BE2C (cell line): ENCODE measurements around the gene STAU1. TPM values are rescaled to one million over a fixed set of nuclear protein-coding genes. Genes with fewer than 3 reads are reported as not detected.
A peak's percentile ranks its signal among the peaks of the same experiment; 100 is the strongest.

Experiments used
- DNase-seq: peaks from one replicate; pipeline ENCODE4 v3.0.0-alpha.2; 2020
- H3K27me3 ChIP-seq: fragments of 250-450 bp; sonication (Bioruptor Pico); 2 replicates; pipeline ENCODE4 v1.5.1; 2020; ENCODE audit warnings: mild to moderate bottlenecking
- H3K36me3 ChIP-seq: fragments of 250-450 bp; sonication (Bioruptor Pico); 2 replicates; pipeline ENCODE4 v1.5.1; 2020; ENCODE audit warnings: mild to moderate bottlenecking
- H3K4me1 ChIP-seq: fragments of 250-450 bp; sonication (Bioruptor Pico); 2 replicates; pipeline ENCODE4 v1.5.1; 2020
- H3K4me3 ChIP-seq: 2 replicates; pipeline ENCODE4 v1.5.1; 2011; ENCODE audit warnings: low read depth, low read length
- H3K9me3 ChIP-seq: fragments of 250-450 bp; sonication (Bioruptor Pico); 2 replicates; pipeline ENCODE4 v1.5.1; 2020
- polyA plus RNA-seq: library from polyadenylated mRNA; unstranded; fragments of >200 nt; gene quantifications from one replicate; pipeline ENCODE4 v1.2.1, GENCODE V29; 2012; ENCODE audit warnings: low read depth, missing spikeins; ENCODE audit not compliant: insufficient read length, insufficient read depth
- TF ChIP-seq, protein P1 (sequence below): IDR thresholded peaks from 2 replicates; pipeline ENCODE4 v1.5.1; 2012; ENCODE audit warnings: mild to moderate bottlenecking, low read depth, low read length

STAU1 gene, protein sequence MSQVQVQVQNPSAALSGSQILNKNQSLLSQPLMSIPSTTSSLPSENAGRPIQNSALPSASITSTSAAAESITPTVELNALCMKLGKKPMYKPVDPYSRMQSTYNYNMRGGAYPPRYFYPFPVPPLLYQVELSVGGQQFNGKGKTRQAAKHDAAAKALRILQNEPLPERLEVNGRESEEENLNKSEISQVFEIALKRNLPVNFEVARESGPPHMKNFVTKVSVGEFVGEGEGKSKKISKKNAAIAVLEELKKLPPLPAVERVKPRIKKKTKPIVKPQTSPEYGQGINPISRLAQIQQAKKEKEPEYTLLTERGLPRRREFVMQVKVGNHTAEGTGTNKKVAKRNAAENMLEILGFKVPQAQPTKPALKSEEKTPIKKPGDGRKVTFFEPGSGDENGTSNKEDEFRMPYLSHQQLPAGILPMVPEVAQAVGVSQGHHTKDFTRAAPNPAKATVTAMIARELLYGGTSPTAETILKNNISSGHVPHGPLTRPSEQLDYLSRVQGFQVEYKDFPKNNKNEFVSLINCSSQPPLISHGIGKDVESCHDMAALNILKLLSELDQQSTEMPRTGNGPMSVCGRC
- 71.9 TPM for polyA plus RNA-seq

DNA sequence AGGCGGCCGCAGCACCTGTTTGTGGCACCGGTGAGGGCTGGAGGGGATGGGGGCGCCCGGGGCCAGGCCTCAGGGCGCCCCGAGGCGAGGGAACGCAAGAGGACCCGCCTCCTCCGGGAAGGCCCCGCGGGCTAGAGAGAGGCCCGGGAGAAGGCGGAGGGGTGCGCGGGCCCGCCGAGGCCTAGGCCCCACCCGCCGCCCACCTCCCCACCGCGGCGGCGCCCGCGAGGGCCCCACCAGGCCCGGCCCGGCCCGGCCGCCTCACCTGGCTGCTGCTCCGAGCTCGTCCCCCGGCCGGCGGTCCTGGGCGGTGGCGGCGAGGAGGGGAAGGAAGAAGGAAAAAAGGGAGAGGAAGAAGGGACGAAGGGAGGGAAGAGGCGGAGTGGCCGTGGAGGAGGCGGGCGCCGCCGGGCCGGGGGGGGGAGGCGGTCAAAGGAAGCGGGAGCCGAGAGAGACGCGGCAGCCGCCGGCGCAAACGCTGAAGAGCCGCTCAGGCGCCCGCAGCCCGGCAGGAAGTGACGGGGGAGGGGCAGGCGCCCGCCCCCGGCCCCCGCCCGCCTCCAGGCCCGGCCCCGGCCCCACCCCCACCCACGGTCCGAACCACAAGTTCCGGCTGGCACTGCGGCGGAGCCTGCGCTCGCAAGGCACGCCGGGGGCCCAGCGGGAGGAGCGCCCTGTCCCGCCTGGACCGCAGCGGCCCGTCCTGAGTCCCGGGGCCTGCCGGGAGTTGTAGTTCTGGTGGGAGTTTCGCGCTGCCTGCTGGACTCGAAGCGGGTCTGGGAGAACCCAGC lies at the start of gene STAU1:
Gene STAU1, minus strand, starts transcription at position 484 of the 791 bp plus-strand sequence. CDS start 22,133 bp downstream, outside the sequence.
- Histone ChIP-seq H3K36me3 (no peaks in the 10 kb centered on the region), H3K9me3 (no peaks in the 10 kb centered on the region), H3K27me3 (no peaks in the 10 kb centered on the region), H3K4me1 (no peaks in the 10 kb centered on the region), H3K4me3 (peak within 1 kb of the TSS; percentile 94)
- peak; percentile 97 for DNase-seq
- TF ChIP-seq, protein P1, sequence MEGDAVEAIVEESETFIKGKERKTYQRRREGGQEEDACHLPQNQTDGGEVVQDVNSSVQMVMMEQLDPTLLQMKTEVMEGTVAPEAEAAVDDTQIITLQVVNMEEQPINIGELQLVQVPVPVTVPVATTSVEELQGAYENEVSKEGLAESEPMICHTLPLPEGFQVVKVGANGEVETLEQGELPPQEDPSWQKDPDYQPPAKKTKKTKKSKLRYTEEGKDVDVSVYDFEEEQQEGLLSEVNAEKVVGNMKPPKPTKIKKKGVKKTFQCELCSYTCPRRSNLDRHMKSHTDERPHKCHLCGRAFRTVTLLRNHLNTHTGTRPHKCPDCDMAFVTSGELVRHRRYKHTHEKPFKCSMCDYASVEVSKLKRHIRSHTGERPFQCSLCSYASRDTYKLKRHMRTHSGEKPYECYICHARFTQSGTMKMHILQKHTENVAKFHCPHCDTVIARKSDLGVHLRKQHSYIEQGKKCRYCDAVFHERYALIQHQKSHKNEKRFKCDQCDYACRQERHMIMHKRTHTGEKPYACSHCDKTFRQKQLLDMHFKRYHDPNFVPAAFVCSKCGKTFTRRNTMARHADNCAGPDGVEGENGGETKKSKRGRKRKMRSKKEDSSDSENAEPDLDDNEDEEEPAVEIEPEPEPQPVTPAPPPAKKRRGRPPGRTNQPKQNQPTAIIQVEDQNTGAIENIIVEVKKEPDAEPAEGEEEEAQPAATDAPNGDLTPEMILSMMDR: no peak

DNA sequence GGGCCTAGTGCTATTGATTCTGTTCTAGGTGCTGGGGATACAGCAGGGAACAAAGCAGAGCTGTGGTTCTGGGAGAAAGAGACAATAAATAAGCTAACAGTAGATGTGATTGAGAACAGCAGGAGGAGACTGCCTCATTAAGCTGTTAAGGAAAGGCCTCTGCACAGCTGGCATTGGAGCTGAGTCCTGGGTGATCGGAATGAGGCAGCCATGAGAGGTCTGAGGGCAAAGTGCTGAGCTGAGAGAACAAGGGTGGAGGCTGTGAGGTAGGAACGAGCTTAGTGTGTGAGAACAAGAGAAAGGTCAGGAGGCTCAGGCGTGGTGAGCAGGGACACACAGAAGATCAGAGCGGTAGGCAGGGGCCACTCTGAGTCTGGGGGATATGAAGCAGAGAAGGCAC lies 49.4 kb upstream of the STAU1 start:
- H3K4me1 ChIP-seq: no peaks in the 10 kb centered on the region
- H3K9me3 ChIP-seq: no peaks in the 10 kb centered on the region
- no peak for DNase-seq
- H3K4me3 ChIP-seq: no peak overlapping the region
- H3K36me3 ChIP-seq: peaks cover 73% of the 10 kb centered on the region
- H3K27me3 ChIP-seq: no peaks in the 10 kb centered on the region
- TF ChIP-seq, protein P1: no peak

DNA sequence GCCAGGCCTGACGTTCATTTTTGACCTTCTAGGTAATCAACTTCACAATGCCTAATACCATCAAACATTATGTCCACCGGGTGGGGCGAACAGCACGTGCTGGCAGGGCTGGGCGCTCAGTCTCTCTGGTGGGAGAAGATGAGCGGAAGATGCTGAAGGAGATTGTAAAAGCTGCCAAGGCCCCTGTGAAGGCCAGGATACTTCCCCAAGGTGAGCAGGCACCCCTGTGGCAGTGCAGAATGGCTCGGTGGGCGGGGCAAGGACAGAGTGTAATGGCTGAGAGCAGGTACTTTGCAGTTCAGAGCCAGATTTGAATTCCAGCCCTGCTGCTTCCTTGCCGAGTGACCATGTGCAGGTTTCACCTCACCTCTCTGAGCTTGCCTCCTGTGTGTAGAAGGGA lies 48.2 kb upstream of the STAU1 start:
- no peaks in the 10 kb centered on the region for H3K4me1 ChIP-seq
- H3K27me3 ChIP-seq: no peaks in the 10 kb centered on the region
- TF ChIP-seq, protein P1: no peak
- no peak for DNase-seq
- no peaks in the 10 kb centered on the region for H3K9me3 ChIP-seq
- no peak overlapping the region for H3K4me3 ChIP-seq
- peaks cover 70% of the 10 kb centered on the region for H3K36me3 ChIP-seq

DNA sequence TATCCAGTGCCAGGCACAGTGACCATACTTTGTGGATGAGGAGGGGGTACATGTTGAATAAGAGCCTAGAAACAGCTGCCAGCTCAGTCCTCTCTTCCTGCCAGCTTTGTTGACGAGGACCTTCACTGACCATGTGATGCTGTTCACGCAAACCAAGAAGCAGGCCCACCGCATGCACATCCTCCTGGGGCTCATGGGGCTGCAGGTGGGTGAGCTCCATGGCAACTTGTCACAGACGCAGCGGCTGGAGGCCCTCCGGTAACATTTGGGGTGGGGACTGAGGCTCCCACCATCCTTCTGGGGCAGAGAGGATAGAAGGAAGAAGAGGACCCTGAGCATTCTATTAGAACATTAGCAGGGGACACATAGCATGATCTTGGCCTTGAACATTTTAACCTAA lies 46.7 kb upstream of the STAU1 start:
- no peak for DNase-seq
- TF ChIP-seq, protein P1: no peak
- no peaks in the 10 kb centered on the region for H3K4me1 ChIP-seq
- peaks cover 82% of the 10 kb centered on the region for H3K36me3 ChIP-seq
- H3K9me3 ChIP-seq: no peaks in the 10 kb centered on the region
- no peak overlapping the region for H3K4me3 ChIP-seq
- H3K27me3 ChIP-seq: no peaks in the 10 kb centered on the region

DNA sequence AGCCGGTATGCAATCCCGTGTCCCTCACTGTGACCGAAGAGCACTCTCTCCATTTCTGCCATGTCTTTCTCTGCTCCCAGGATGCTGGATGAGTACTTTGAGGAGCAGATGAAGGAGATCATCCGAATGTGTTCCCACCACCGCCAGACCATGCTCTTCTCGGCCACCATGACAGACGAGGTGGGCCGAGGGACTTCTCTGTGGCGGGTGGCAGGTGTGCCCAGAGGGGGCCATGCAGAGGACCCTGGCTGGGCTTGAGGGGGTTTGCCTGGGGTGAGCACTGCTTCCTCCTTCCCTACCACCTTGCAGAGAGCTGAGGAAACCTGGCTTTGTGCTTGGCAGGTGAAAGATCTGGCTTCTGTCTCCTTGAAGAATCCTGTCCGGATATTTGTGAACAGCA lies 45.1 kb upstream of the STAU1 start:
- TF ChIP-seq, protein P1: no peak
- DNase-seq: no peak
- H3K36me3 ChIP-seq: peaks cover 74% of the 10 kb centered on the region
- no peaks in the 10 kb centered on the region for H3K4me1 ChIP-seq
- H3K27me3 ChIP-seq: no peaks in the 10 kb centered on the region
- H3K9me3 ChIP-seq: no peaks in the 10 kb centered on the region
- H3K4me3 ChIP-seq: no peak overlapping the region
